Measurements from ENCODE around the gene DCP1B.

DCP1B gene

DNA sequence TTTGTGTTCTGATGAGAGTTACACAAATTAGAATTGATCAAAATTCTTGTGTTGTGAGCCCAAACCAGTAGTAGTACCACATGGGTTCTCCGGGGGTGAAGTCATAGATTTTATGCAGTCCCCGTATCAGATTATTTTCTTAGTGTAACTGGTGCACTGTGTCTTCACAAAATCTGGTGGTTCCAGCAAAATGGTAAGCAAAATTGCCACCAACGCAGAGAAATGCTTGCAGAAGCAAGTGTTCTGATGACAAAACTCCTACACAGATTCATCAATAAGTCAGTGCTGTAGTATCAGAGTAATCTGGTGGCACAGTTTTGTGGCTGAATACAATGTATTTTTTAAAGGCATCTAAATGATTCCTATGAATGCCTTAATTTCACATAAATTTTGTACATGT is 84.5 kb downstream of the DCP1B start:
- Histone ChIP-seq H3K9me3 (ENCODE audit: control insufficient read depth, insufficient read depth, low read length) (no peaks in the 10 kb centered on the region), H3K27ac (ENCODE audit: low read length) (no peak overlapping the region), H3K4me3 (ENCODE audit: low read length) (no peak overlapping the region), H3K4me1 (ENCODE audit: control insufficient read depth, insufficient read depth, low read length) (no peaks in the 10 kb centered on the region), H3K27me3 (ENCODE audit: control insufficient read depth, insufficient read depth, low read length) (no peaks in the 10 kb centered on the region), H3K36me3 (ENCODE audit: control insufficient read depth, insufficient read depth, low read length) (no peaks in the 10 kb centered on the region)
- no CpG with 5 or more reads among the region's 3 CpGs for WGBS (ENCODE audit: insufficient coverage, insufficient read length)
- DNase-seq (ENCODE audit: low read depth, low spot score), result no peak

GRCh38 chr12:1919284-1919683 is 85.0 kb downstream of the DCP1B start:
- Histone ChIP-seq H3K4me3 (ENCODE audit: low read length) (no peak overlapping the region), H3K27ac (ENCODE audit: low read length) (no peak overlapping the region), H3K36me3 (ENCODE audit: control insufficient read depth, insufficient read depth, low read length) (no peaks in the 10 kb centered on the region), H3K27me3 (ENCODE audit: control insufficient read depth, insufficient read depth, low read length) (no peaks in the 10 kb centered on the region), H3K4me1 (ENCODE audit: control insufficient read depth, insufficient read depth, low read length) (no peaks in the 10 kb centered on the region), H3K9me3 (ENCODE audit: control insufficient read depth, insufficient read depth, low read length) (no peaks in the 10 kb centered on the region)
- DNase-seq (ENCODE audit: low read depth, low spot score), result no peak
- no CpG with 5 or more reads among the region's 5 CpGs for WGBS (ENCODE audit: insufficient coverage, insufficient read length)

DNA sequence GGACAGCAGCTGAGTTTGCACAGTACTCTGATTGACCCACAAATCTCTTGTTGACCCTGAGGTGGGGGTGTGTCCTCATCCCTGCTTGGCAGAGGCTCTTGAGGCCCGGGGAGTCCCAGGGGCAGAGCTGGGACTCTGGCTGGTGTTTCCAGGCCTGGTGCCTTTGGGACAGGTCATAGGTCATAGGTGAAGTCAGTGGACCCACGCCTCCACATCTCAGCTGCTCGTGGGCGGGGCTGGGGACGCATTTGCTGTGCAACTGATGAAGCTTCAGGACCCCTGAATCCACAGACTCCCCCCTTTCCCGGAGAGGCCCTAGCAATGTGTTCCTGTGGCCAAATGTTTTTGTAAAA is 85.4 kb downstream of the DCP1B start:
- no peaks in the 10 kb centered on the region for H3K36me3 ChIP-seq (ENCODE audit: control insufficient read depth, insufficient read depth, low read length)

GRCh38 chr12:1918081-1918883 is 86.0 kb downstream of the DCP1B start, which contains the start of gene CACNA2D4:
Gene CACNA2D4, minus strand, starts transcription at chr12:1918652. Its CDS starts 179 bp downstream, at chr12:1918473.
- H3K4me3 ChIP-seq (ENCODE audit: low read length), result no peak within 1 kb of the TSS
- H3K36me3 ChIP-seq (ENCODE audit: control insufficient read depth, insufficient read depth, low read length), result no peaks in the 10 kb centered on the region
- no peaks in the 10 kb centered on the region for H3K9me3 ChIP-seq (ENCODE audit: control insufficient read depth, insufficient read depth, low read length)
- no peaks in the 10 kb centered on the region for H3K27me3 ChIP-seq (ENCODE audit: control insufficient read depth, insufficient read depth, low read length)
- WGBS (ENCODE audit: insufficient coverage, insufficient read length), result no CpG with 5 or more reads among the region's 18 CpGs
- no peak for DNase-seq (ENCODE audit: low read depth, low spot score)
- H3K4me1 ChIP-seq (ENCODE audit: control insufficient read depth, insufficient read depth, low read length), result no peaks in the 10 kb centered on the region
- H3K27ac ChIP-seq (ENCODE audit: low read length), result no peak within 1 kb of the TSS

More for the DNA sequence above, 85.4 kb downstream of the DCP1B start:
- no peaks in the 10 kb centered on the region for H3K27me3 ChIP-seq (ENCODE audit: control insufficient read depth, insufficient read depth, low read length)
- H3K4me3 ChIP-seq (ENCODE audit: low read length), result no peak overlapping the region
- no CpG with 5 or more reads among the region's 6 CpGs for WGBS (ENCODE audit: insufficient coverage, insufficient read length)
- H3K9me3 ChIP-seq (ENCODE audit: control insufficient read depth, insufficient read depth, low read length), result no peaks in the 10 kb centered on the region
- H3K4me1 ChIP-seq (ENCODE audit: control insufficient read depth, insufficient read depth, low read length), result no peaks in the 10 kb centered on the region
- no peak for DNase-seq (ENCODE audit: low read depth, low spot score)
- H3K27ac ChIP-seq (ENCODE audit: low read length), result no peak overlapping the region

- H3K4me3 ChIP-seq (ENCODE audit: low read length), result no peak overlapping the region
- H3K4me1 ChIP-seq (ENCODE audit: control insufficient read depth, insufficient read depth, low read length), result no peaks in the 10 kb centered on the region
- no CpG with 5 or more reads among the region's 22 CpGs for WGBS (ENCODE audit: insufficient coverage, insufficient read length)
- no peaks in the 10 kb centered on the region for H3K9me3 ChIP-seq (ENCODE audit: control insufficient read depth, insufficient read depth, low read length)
- H3K27me3 ChIP-seq (ENCODE audit: control insufficient read depth, insufficient read depth, low read length), result no peaks in the 10 kb centered on the region
- H3K36me3 ChIP-seq (ENCODE audit: control insufficient read depth, insufficient read depth, low read length), result no peaks in the 10 kb centered on the region
- no peak for DNase-seq (ENCODE audit: low read depth, low spot score)
- no peak overlapping the region for H3K27ac ChIP-seq (ENCODE audit: low read length)
Measured at GRCh38 chr12:1917172-1918070, 86.8 kb downstream of the DCP1B start.

DNA sequence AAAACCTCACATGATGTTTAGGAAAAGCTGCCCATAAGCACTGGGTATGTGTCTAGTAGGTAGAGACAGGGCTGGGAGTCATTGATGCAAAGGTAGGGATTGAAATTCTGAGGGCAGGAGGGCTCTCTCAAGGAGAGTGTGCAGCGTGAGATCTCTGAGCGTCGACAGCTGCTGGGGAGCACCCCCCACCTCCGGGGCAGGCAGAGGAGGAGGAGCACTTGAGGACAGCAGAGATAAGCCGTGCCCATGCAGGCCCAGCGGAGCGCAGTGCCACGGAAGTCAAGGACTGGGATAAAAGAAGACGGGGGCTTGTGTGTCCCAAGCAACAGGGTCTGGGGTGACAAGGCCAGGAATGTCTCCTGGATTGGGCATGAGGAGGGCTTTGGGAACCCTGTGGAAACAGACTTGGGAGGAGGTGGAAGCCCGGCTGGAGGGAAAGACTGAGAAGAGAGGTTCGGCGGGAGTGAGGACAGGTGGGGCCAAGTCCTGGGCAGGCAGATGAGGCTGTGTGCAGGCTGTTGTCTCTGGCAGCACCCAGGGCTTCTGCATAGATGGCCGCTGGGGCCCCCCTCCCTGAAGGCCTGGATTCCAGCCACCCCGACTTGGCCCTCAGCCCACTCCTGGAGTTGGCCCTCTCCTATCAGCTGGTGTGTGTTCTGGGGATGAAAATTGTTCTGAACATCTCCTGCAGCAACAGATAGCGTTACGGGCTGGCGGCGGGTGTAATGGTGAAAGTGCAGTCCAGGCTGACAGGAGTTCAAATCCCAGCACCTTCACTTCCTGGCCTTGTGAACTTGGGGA is 87.7 kb downstream of the DCP1B start:
- DNase-seq (ENCODE audit: low read depth, low spot score), result no peak
- WGBS (ENCODE audit: insufficient coverage, insufficient read length), result no CpG with 5 or more reads among the region's 18 CpGs
- no peaks in the 10 kb centered on the region for H3K9me3 ChIP-seq (ENCODE audit: control insufficient read depth, insufficient read depth, low read length)
- no peaks in the 10 kb centered on the region for H3K27me3 ChIP-seq (ENCODE audit: control insufficient read depth, insufficient read depth, low read length)
- H3K4me3 ChIP-seq (ENCODE audit: low read length), result no peak overlapping the region
- H3K36me3 ChIP-seq (ENCODE audit: control insufficient read depth, insufficient read depth, low read length), result no peaks in the 10 kb centered on the region
- H3K4me1 ChIP-seq (ENCODE audit: control insufficient read depth, insufficient read depth, low read length), result no peaks in the 10 kb centered on the region
- H3K27ac ChIP-seq (ENCODE audit: low read length), result no peak overlapping the region

DNA sequence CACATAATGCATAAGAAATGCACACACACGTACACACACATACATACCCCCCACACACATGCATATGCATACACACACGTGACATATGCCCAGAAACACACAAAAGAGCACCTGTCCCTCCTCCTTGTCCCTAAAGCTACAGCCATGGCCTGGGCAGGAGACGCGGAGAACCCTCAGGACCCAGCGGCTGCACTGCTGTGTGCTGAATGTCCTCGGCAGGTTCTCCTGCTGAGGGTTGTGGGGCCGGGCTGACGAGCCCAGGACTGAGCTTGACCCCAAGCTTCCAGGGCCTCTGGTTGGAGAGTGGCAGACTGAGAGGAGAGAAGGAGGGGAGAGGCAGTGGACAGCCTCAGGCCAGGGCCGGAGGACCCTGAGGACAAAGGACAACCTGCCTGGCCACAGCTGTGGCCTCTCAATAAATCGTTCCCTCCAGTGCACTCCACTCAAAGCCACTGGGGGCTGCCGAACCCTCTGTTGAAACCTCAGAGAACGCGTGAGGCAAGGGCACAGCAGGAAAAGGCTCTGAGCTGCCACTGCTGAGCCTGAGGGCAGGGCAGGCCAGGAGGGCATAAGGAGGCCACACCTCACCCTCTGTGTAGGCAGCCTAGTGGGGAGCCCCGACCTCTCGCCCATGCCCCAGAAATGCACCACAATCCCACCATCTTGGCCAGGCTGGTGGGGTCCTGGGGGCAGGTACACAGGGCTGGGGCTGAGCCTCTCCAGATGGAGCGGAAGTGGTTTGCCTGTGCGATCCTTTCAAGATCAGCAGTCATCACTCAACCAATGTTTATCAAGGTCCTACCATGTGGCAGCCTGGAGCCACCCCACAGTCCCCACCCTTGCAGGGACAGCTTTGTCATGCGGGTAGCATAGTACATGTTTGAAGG is 88.9 kb downstream of the DCP1B start:
- no peak for DNase-seq (ENCODE audit: low read depth, low spot score)
- Histone ChIP-seq H3K27me3 (ENCODE audit: control insufficient read depth, insufficient read depth, low read length) (no peaks in the 10 kb centered on the region), H3K4me3 (ENCODE audit: low read length) (no peak overlapping the region), H3K36me3 (ENCODE audit: control insufficient read depth, insufficient read depth, low read length) (no peaks in the 10 kb centered on the region), H3K27ac (ENCODE audit: low read length) (no peak overlapping the region), H3K9me3 (ENCODE audit: control insufficient read depth, insufficient read depth, low read length) (no peaks in the 10 kb centered on the region), H3K4me1 (ENCODE audit: control insufficient read depth, insufficient read depth, low read length) (no peaks in the 10 kb centered on the region)
- WGBS (ENCODE audit: insufficient coverage, insufficient read length), result no CpG with 5 or more reads among the region's 18 CpGs

DNA sequence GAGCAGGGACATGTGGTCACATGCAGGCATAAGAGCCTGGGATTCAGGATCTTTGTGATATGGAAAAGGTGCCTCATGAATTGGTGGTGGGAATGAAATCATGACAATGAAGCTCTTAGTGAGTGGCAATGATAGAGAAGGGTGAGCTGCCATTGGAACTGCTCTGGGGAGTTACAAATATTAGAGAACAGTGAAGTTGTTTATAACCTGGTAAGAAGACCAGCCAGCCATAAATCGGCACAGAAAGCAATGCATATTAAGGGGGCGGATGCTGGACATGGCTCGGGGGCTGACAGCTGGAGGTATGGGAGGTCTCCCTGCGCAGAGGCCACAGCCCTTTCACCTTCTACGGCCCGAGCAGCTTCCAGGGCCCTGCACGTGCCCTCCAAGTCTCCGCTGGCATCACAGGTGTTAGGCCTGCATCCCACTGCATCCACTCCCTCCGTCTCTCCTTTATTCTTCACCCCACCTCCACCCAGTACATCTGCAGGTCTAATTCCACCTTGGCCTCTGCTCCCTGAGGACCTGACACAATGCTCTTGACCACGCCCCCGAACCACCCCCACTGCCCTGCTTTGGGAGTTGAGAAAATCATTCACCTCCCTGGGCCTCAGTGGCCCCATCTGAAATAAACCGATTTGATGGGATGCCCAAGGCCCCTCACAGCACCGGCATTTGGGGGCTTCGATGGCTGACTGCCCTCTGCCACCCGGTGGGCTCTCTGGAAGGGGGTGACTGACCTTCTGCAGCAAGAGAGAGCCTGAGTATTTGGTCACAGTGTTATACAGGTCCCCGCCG is 89.9 kb downstream of the DCP1B start:
- Histone ChIP-seq H3K4me1 (ENCODE audit: control insufficient read depth, insufficient read depth, low read length) (no peaks in the 10 kb centered on the region), H3K9me3 (ENCODE audit: control insufficient read depth, insufficient read depth, low read length) (no peaks in the 10 kb centered on the region), H3K27ac (ENCODE audit: low read length) (no peak overlapping the region), H3K27me3 (ENCODE audit: control insufficient read depth, insufficient read depth, low read length) (no peaks in the 10 kb centered on the region), H3K36me3 (ENCODE audit: control insufficient read depth, insufficient read depth, low read length) (no peaks in the 10 kb centered on the region), H3K4me3 (ENCODE audit: low read length) (no peak overlapping the region)
- WGBS (ENCODE audit: insufficient coverage, insufficient read length), result no CpG with 5 or more reads among the region's 17 CpGs
- no peak for DNase-seq (ENCODE audit: low read depth, low spot score)

DNA sequence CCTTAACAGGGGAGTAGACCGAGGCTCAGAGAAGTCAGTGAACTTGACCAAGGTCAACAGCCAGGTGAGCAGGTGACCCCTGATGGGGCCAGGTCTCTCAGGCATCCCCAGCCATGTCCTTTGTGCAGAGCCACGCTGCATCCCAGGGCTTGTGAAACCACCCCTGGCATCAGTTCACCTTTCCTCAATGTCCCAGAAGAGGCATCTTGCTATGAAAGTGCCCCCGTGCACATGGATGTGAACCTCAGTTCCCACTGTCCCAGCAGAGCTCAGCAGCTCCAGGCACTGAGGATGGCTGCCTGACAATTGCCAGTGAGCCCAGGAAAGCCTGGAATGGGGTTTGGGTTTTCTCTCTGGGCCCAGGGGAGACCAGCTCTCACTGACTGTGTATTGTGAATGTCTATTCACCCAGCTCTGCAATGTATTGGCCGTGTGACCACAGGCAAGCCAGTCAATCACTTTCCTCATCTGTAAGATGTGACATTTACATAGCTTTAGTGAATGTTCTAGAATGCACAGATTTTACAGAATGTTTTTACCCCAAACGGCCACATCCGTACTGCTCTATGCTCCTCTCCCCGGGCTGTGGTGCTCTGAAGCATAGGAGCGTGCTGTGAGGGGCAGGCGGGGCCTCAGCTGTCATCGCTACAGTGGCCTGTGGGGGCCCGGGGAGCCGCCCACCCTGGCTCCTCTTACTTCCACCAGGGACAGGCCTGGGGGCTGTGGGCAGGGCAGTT is 90.7 kb downstream of the DCP1B start:
- no peaks in the 10 kb centered on the region for H3K27me3 ChIP-seq (ENCODE audit: control insufficient read depth, insufficient read depth, low read length)
- H3K36me3 ChIP-seq (ENCODE audit: control insufficient read depth, insufficient read depth, low read length), result no peaks in the 10 kb centered on the region
- whole genome bisulfite sequencing (ENCODE audit: insufficient coverage, insufficient read length), result no CpG with 5 or more reads among the region's 12 CpGs

More for the DNA sequence above, 90.7 kb downstream of the DCP1B start:
- Histone ChIP-seq H3K9me3 (ENCODE audit: control insufficient read depth, insufficient read depth, low read length) (no peaks in the 10 kb centered on the region), H3K4me1 (ENCODE audit: control insufficient read depth, insufficient read depth, low read length) (no peaks in the 10 kb centered on the region), H3K4me3 (ENCODE audit: low read length) (no peak overlapping the region), H3K27ac (ENCODE audit: low read length) (no peak overlapping the region)
- DNase-seq (ENCODE audit: low read depth, low spot score), result no peak

Data from iPS DF 6.9 (cell line).